Measurements from ENCODE around the gene ZDHHC11B.
"Not testable (repeated sequence)": the region's sequence is repeated elsewhere in the genome, so short reads cannot be mapped to it uniquely, and the experiment has no call there.

DNA sequence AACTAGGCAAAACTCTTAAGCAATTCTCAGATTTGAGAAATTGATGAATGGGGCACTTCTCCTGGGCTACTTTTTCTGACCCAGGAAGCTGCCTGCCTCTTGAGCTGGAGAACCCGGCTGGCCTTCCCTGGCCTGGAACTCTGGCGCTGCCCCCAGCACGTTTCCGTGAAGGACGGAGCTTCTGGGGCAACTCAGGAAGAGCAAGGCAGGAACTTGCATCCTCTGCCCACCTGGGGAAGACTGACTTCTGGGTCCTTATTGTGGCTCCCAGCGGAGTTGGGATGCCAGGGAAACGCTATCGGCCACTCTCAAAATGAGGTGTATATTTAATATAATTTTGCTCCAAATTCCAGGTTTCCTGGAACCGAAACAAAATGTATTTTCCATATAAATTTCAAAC, 26.9 kb upstream of the ZDHHC11B start:
- TF ChIP-seq ZNF384 (IDR thresholded peaks at IDR 0.05); HDGF (IDR thresholded peaks at IDR 0.05; ENCODE audit: borderline replicate concordance); FOXM1 (IDR thresholded peaks at IDR 0.05; ENCODE audit: borderline replicate concordance); L3MBTL2 (conservative IDR thresholded peaks at IDR 0.05); SUZ12 (IDR thresholded peaks at IDR 0.05); ARNT (IDR thresholded peaks at IDR 0.05); FOXA1 (IDR thresholded peaks at IDR 0.05); SP1 (IDR thresholded peaks at IDR 0.05); BHLHE40 (IDR thresholded peaks at IDR 0.05; ENCODE audit: borderline replicate concordance); TARDBP (IDR thresholded peaks at IDR 0.05): not testable (repeated sequence)
- TF ChIP-seq, protein P1, sequence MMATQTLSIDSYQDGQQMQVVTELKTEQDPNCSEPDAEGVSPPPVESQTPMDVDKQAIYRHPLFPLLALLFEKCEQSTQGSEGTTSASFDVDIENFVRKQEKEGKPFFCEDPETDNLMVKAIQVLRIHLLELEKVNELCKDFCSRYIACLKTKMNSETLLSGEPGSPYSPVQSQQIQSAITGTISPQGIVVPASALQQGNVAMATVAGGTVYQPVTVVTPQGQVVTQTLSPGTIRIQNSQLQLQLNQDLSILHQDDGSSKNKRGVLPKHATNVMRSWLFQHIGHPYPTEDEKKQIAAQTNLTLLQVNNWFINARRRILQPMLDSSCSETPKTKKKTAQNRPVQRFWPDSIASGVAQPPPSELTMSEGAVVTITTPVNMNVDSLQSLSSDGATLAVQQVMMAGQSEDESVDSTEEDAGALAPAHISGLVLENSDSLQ (IDR thresholded peaks at IDR 0.05): not testable (repeated sequence)

All from HEK293T (cell line).